HG03064 (cell line): ENCODE results near the gene SLC66A2.
"Not testable (repeated sequence)": the region's sequence is repeated elsewhere in the genome, so short reads cannot be mapped to it uniquely, and the experiment has no call there.

Source experiments
- ATAC-seq: cut with Tn5 transposase; IDR thresholded peaks from one replicate; pipeline ENCODE4 v1.9.1; 2021; ENCODE audit warnings: low read depth; ENCODE audit not compliant: unreplicated experiment

The SLC66A2 gene

DNA sequence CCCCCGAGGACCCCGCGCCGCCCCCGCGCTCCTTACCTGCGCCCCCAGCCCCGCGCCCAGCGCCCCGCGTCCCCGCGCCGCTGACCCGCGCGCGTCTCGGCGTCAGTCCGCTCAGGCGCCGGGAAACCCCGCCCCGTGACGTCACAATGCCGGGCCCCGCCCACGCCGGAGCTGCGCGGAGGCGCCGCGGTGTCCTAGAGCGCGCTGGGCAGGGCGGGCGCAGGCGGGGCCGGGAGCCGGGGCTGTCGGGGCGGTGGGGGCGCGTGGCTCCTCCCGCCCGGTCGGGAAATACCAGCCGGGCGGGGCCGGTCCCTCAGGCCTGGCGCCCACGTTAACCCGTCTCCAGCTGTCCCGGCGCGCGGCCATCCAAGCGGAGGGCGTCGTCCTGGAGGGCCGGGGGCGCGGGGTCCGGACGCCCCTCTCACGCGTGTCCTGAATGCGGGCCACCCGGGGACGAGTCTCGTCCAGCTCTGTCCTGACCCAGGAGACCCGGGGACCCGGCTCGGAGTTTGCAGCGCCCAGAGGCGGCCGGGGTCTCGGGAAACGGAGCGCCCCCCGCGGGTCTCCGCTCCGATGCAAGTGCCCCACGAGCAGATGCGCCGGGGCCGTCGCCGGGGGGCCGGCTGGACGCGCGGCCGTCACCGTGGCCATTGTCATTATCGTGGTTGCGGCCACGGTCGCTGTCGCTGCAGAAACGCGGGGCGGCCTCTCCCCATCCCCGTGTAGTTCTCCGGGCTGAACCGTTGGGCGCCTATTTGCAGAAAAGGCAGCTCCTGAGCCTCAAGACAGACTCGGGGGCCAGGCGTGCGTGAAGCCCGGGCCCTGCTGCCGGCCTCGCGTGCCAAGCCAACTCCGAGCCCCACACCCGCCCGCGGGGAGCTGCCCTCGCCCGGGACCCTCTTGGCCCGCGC is at the start of gene SLC66A2:
Gene SLC66A2 (minus strand): TSS at position 109 of the 911 bp plus-strand sequence. CDS start 727 bp downstream, outside the sequence.
- ATAC-seq = peak; percentile 83

DNA sequence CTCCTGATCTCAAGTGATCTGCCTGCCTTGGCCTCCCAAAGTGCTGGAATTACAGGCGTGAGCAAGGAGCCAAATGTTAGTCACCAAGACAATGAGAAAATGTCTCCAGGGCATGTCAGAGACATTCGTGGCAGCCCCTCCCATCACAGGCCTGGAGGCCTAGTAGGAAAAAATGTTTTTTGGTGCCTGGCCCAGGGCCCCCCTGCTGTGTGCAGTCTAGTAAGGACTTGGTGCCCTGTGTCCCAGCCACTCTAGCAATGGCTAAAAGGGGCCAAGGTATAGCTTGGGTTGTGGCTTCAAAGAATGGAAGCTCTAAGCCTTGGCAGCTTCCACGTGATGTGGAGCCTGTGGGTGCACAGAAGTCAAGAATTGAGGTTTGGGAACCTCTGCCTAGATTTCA is 49.4 kb upstream of the SLC66A2 start:
- ATAC-seq = no peak

DNA sequence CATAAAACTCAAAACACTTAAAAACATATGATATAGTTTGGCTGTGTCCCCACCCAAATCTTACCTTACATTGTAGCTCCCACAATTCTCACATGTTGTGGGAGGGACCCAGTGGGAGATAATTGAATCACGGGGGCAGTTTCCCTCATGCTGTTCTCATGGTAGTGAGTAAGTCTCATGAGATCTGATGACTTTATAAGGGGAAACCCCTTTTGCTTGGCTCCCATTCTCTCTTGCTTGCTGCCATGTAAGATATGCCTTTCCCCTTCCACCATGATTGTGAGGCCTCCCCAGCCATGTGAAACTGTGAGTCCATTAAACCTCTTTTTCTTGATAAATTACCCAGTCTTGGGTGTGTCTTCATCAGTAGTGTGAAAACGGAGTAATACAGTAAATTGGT is 48.2 kb upstream of the SLC66A2 start:
- not testable (repeated sequence) for ATAC-seq

DNA sequence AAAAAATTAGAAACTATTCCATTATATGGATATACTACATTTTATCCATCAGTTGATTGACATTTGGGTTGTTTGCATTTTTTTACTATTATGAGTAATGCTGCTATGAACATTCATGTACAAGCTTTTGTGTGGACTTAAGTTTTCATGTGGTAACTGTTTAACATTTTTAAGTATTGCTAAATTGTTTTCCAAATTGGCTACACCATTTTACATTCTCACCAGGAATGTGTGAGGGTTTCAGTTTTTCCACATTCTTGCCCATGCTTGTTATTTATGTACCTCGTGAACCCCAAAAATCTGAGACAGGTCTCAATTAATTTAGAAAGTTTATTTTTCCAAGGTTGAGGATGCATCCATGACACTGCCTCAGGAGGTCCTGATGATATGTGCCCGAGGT is 40.0 kb upstream of the SLC66A2 start:
- no peak for ATAC-seq

DNA sequence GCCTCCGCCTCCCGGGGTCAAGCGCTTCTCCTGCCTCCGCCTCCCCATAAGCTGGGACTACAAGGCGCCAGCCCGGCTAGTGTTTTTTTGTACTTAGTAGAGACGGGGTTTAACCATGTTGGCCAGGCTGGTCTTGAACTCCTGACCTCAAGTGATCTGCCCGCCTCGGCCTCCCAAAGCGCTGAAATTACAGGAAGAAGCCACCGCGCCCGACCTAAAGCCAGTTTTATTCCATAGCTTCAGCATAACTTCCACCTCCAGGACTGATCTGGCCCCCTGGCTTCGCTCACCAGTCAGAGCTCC is 37.7 kb upstream of the SLC66A2 start:
- ATAC-seq = no peak

DNA sequence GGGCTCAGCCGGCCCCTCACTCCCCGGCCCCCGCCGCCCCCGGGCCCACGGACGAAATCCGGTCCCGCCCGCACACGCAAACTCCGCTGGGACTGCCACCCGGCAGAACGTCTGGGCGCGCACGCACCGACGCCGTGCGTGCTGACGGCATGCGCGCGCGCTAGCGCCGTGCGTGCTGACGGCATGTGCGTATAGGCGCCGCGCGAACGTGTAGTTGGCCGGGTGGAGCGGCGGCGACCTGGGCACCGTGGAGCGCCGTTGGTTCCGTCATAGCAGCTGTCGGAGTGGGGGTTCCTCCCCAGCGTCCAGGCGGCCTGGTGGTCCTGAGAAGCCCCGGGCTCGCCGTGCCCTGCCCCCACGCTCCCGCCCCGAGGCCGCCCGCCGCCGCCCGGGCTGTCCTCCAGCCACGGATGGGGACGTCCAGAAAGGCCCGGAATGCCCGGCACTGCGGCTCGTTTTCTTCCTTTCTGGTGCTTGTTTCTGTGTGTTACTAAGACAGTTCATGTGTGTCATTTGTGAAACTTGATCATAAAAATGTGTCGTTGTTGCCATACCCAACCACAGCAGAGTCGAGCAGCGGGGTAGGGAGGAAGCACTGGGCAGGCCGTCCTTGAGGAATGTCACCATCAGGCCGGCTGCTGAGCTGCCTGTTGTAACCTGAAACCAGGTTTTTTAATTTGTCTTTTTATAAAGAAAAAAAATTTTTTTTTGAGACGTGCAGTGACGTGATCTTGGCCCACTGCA is 37.2 kb upstream of the SLC66A2 start, which contains the start of gene TXNL4A:
Gene TXNL4A (minus strand): TSS at position 113 of the 744 bp plus-strand sequence. CDS start 171 bp downstream, outside the sequence.
- peak; percentile 98 for ATAC-seq

DNA sequence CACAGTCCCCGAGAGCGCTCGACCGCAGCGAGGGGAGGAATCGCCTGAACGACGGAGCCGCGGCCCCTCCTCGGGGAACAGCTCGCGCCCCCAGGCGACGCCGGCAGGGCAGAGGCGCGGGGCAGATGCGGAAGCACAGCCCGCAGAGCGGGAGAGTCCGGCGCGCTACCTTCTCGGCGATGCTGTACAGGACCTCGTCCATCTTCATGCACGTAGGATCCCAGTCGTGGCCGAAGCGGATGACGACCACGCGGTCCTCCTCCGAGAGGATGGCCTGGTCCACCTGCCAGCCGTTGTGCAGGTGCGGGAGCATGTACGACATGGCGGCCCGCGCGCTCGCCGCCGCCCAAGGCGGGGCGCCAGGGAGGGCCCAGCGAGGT is 36.6 kb upstream of the SLC66A2 start:
- ATAC-seq = peak; percentile 68

DNA sequence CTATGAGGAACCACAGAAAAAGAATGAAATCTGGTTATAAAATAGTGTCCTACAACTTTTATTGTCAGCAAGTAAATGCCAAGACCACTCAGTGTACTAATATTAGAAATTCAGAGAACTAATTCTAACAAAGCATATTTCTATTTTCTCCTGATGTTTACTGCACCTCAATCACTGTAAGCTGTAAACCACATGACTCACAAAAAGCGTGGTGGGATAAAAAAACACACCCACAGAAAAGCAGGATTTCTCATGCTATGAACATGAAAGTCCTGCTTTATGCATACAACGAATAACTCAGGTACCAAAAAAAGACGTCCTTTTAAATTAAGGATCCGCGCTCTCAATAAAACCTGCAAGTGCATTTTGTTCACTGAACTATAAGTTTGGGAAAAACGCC is 36.1 kb upstream of the SLC66A2 start:
- ATAC-seq = no peak

DNA sequence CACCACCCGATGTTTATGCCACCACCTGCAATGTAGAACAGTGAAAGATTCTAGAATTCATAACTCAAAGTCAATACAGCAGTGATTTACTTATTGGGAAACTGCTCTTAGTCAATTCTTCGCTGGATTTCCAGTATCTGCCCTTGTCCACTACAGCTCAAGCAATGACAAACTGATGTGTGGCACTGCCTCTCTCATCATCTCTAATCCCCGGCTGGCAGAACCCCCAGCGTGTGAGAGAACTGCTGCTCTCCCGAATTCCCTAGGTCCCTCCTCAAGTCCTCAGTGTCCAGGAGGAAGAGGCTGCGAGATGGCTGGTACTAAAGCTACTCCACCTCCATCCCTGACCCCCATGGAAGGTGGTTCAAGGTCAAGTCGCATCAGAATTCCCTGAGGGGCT is 35.3 kb upstream of the SLC66A2 start:
- ATAC-seq = no peak

DNA sequence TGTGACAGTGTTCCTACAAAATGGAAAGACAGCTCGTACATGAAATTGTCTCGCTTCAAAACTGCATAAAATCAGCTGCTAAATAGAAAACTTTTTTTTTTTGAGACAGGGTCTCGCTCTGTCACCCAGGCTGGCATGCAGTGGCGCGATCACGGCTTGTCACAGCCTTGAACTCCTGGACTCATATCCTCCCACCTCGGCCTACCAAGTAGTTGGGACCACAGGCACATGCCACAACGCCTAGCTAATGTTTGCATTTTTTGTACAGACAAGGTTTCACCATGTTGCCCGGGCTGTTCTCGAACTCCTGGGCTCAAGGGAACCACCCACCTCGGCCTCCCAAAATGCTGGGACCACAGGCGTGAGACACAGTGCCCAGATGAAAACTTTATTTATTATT is 33.7 kb upstream of the SLC66A2 start:
- ATAC-seq = no peak

DNA sequence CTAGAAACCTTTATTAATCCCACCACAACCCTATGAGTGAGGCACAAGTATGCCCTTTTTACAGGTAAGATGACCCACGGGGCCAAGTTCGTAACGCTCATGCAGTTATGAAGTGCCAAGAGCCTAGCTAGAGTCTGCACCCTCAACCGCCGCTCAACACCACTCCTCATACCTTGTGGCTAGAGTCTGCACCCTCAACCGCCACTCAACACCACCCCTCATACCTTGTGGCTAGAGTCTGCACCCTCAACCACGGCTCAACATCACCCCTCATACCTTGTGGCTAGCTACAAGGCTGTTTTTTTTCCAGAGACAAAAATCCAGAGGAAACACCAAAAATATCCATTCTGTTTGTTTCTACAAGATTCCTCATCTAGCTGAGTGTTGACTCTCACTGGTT is 32.3 kb upstream of the SLC66A2 start:
- ATAC-seq = no peak

DNA sequence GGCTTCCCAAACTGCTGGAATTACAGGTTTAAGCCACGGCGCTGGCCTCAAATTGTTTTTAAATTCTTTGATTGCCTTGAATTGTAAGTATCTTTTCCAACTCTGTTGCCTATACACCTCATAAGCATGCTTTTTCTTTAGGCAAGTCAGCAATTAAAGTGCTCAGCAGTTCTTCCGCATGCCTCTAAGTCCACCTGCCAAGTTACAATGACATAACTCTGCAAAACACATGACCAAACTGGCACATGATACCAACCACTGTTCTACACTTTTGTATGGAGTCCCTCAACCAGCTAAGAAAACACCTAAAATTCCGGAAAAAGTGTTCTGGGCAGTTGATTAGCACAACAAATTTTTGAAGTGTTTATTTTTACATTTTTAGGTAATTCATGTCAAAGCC is 31.8 kb upstream of the SLC66A2 start:
- no peak for ATAC-seq

DNA sequence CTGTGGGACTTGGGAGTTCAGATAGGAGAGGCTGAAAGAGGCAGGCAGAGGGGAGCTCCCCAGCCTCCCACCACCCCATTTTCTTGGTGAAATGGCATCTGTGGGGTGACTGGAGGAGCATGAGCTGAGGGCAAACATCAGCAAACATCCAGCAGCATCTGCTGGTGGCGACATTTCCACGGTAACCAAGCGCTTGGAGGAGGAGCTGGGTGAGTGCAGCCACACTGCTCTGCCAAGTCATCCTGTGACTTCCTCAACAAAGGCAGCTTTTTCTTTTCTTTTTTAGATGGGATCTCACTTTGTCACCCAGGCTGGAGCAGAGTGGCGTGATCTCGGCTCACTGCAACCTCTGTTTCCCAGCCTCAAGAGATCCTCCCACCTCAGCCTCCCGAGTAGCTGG is 31.3 kb upstream of the SLC66A2 start:
- no peak for ATAC-seq

DNA sequence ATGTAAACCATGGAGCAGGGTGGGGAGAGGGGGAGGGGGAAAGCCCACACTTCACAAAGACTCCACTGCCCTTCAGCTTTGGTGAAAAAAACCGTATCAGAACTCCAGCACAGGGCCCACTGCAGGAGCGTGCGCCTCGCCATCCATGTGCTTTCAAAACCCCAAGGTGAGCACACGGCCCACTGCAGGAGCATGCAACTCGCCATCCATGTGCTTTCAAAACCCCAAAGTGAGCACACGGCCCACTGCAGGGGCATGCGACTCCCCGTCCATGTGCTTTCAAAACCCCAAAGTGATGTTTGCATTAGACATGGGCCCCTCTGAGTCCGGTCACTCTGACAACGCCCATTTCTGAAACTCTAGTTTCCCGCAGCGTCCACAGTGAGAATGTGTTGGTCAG is 29.1 kb upstream of the SLC66A2 start:
- no peak for ATAC-seq

DNA sequence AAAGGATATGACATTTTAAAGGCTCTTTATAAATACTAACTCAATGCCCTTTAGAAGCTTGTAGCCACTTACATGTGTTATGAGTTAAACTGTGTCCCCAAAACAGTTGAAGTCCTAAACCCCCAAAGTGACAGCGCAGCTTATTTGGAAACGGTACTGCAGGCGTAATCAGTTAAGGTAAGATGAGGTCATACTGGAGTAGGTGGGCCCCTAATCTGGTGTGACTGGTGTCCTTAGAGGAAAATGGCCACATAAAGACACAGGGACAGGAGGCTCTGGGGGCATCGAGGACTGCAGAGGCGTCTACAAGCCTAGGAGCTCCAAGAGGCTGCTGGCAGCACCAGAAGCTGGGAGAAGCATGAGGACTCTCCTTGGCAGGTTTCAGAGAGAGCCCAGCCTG is 28.4 kb upstream of the SLC66A2 start:
- no peak for ATAC-seq

DNA sequence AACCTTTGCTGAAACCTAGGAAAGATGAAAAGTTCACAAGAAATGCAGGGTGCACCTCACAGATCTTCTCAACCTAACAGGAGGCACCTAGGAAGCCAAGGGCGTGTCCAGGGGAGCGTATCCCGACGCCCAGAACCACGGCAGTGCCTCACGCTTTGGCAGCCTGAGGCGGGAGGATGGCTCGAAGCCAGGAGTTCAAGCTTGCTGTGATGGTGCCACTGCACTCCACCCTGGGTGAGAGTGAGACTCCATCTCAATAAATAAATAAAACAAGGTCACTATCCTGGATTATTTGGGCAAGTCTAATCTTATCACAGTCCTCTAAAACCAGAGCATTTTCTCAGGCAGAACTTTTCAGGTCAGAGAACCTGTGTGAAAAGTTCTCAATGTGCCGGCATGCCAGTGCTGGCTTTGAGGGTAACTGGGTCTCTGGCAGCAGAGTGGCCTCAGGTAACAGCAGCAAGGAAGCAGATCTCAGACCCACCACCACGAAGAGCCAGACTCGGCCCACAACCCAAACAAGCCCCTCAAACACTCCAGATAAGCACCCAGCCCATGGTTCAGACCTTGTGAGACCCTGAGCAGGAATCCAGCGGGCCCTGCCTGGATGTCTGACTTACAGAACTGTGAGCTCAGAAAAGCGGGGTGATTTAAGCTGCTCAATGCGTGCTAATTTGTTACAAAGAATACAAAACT is 24.7 kb upstream of the SLC66A2 start:
- no peak for ATAC-seq

DNA sequence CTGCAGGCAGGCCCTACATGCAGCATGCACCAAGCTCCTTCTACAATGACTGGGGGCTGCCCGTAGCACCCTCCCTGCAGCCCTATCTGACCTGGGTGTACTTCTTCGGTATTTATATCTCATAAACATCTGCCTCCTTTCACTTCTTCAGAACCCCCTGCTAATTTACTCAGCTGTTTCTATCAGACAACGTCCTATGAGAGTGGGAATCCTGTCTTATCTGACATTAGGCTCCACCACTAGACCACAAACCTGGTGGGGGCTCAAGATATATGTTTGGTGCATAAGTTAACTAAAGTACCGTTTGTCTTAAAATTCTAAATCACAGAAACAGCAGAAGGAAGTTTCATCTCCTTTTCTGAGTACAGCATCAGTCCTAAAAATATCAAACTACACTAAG is 23.6 kb upstream of the SLC66A2 start:
- no peak for ATAC-seq

DNA sequence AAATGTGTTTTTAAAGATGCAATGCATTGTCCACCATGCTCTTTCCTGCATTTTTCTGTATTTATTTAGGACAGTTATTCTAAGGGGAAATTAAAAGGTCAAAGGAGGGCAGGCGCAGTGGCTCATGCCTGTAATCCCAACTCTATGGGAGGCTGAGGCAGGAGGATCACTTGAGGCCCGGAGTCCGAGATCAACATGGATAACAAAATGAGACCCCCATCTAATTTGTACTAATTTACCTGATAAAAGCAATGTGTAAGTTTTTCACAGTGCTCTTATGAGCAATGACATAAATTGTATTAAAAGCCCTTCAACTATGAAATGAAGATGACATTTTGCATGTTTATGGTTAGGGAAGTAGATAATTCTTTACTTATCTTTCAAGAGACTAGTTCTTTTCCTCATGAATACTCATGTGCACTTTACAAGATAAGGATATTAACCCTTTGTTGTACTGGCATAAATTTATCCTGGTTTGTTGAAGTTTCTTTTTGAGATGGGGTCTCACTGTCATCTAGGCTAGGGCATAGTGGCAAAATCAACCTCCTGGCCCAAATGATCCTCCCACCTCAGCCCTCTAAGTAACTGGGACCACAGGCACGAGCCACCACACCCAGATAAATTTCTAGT is 22.7 kb upstream of the SLC66A2 start:
- no peak for ATAC-seq

DNA sequence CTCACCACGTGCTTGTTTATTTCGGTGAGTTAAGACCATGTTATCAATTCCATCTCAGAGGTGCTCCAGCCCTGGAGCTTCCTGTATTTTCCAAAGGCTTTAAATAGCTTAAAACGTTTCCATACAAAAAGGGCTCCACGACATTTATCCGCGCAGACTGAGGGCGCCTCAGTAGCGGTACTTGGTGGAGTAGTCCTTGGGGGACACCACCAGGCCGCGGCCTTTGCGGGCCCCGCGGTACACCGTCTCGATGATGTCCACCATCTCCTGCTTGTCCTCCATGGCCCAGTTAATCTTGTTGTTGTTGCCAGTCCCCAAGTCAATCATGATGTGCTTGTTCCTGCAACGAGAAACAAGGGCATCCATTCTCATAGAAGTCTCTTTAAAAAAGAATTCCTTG is 22.1 kb upstream of the SLC66A2 start:
- no peak for ATAC-seq

DNA sequence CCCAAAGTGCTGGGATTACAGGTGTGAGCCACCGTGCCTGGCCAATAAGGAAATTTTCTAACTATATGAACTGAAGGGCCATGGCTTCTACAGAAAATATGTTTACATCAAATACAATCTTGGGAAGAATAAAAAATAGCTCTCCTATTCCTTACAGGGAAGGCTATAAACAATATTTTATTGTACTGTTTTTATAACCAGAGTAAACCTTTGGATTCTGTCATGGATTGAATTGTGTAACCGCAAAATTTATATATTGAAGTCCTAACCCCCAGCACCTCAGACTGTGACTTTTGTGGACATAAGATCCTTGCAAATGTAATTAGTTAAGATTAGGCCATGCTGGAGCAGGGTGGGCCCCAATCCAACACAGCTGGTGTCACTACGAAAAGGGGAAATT is 21.3 kb upstream of the SLC66A2 start:
- no peak for ATAC-seq

DNA sequence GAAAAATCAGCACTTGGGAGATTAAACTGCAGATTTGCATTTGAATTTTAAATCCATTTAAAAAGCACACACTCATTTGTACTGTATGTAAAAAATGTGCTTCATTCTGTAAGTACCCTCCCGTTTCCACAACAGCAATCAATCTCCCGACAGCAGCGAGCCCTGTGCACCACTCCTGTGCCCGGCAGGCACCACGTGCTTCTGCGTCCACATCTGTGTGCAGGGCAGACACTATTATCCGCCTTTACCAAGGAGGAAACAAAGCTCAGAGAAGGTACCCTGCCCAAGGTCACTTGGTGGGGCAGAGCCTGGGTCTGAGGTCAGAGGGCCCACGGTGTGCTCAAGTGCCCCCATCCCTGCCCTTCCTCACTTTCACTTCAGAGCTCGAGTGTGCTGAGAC is 20.5 kb upstream of the SLC66A2 start:
- no peak for ATAC-seq
